NOMO-1 treated with DMSO at 0.1 percent for 48 hours (cell line): ENCODE results near the gene MSANTD4.
"Not testable (repeated sequence)": the region's sequence is repeated elsewhere in the genome, so short reads cannot be mapped to it uniquely, and the experiment has no call there.

Experiments
- DNase-seq: peaks from one replicate; lab custom pipeline; 2025; ENCODE audit not compliant: unreplicated experiment; lab: John Stamatoyannopoulos, UW

Gene MSANTD4

DNA sequence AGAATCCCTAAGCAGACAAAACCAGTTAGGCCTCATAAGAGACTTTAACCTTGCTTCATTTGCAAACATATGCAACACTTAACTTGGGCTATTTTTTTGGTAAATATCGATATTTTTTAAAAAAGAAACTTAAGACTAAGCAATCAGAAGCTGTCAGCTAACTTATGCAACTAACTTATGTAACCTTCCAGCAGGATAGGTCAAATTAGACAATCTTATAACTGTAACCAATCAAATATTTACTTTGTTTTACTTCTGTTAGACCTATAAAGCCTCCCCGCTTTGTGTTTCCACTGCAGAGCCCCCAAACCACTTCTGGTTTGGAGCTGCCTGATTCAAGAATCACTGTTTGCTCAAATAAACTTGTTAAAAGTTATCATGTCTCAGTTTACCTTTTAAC is 8.0 kb downstream of the MSANTD4 start:
- DNase-seq, result no peak

GRCh38 chr11:106012744-106013143 is 9.3 kb downstream of the MSANTD4 start:
- DNase-seq, result no peak

- no peak for DNase-seq
Observed at GRCh38 chr11:106011481-106011880, 10.6 kb downstream of the MSANTD4 start.

DNA sequence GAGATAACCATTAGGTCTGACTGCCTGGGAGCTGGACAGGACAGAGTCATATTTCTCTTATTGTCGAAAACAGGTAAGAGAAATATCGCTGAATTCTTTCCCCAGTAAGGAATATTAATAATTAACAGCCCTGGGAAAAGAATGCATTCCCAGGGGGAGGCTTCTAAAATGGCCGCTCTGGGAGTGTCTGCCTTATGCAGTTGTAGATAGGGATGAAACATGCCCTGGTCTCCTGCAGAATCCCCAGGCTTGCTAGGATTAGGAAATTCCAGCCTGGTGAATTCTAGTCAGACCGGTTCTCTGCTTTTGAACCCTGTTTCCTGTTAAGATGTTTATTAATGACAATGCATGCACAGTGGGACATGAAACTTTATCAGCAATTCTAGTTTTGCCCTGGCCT is 18.9 kb downstream of the MSANTD4 start:
- not testable (repeated sequence) for DNase-seq

- DNase-seq, result no peak
Observed at GRCh38 chr11:106001304-106002012, 20.6 kb downstream of the MSANTD4 start.

DNA sequence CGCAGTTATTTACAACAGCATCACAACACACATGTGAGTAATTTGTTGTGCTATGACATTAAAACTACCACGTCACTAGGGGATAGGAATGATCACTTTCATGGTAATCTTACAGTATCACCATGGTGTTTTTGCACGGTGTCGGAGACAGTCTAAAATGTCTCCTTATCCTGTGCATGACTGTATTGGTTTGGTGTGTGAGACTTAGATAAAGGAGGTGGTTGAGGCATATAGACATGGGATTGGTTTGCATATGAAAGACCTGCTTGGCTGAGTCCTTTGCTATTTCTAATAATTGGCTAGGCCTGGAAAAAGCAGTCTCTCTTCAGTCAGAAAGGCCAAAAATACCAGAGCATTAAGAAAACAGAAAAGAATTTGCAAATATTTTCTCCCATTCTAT is 30.2 kb downstream of the MSANTD4 start:
- no peak for DNase-seq

DNA sequence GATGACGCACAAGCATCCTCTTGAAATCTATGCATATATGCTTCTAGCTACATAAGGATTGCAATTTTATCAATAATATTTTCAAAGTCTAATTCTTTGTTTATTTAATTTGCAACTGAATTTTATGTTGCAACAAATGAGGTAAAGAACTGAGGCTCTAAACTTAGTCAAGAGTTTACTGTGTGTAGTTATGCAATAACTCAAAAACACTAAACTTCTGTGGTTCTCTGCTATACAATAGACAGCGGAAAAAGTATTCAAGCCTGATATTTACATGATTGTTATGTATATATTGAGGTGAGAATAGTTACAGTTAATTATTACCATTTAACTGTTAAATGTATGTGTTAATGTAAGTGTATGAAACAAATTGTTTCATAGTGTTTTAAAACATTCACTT is 32.9 kb downstream of the MSANTD4 start:
- DNase-seq, result no peak

GRCh38 chr11:105988197-105988596 is 33.8 kb downstream of the MSANTD4 start:
- no peak for DNase-seq

DNA sequence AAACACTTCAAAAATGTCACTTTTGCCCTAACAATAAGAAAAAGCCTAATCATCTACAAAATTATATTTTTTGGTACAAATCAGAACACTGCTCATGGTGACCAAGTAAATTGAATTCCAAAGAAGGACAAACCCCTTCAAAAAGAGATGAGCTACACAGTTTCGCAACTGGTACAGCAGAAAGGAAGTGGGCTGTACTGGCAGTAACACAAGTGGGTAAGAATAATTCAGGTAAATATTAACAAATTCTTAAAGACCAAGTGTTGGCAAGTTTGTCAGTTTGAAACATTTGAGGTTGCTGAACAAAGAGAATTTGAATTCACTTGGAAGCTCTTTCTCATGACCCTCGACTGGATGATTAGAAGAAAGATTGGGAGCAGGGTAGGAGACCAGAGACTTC is 35.5 kb downstream of the MSANTD4 start:
- no peak for DNase-seq

- no peak for DNase-seq
Observed at GRCh38 chr11:105979997-105980703, 41.9 kb downstream of the MSANTD4 start.

GRCh38 chr11:105975128-105975527 is 46.9 kb downstream of the MSANTD4 start:
- no peak for DNase-seq

- no peak for DNase-seq
Observed at GRCh38 chr11:105969756-105970155, 52.3 kb downstream of the MSANTD4 start.

GRCh38 chr11:105968021-105968697 is 53.9 kb downstream of the MSANTD4 start:
- no peak for DNase-seq

DNA sequence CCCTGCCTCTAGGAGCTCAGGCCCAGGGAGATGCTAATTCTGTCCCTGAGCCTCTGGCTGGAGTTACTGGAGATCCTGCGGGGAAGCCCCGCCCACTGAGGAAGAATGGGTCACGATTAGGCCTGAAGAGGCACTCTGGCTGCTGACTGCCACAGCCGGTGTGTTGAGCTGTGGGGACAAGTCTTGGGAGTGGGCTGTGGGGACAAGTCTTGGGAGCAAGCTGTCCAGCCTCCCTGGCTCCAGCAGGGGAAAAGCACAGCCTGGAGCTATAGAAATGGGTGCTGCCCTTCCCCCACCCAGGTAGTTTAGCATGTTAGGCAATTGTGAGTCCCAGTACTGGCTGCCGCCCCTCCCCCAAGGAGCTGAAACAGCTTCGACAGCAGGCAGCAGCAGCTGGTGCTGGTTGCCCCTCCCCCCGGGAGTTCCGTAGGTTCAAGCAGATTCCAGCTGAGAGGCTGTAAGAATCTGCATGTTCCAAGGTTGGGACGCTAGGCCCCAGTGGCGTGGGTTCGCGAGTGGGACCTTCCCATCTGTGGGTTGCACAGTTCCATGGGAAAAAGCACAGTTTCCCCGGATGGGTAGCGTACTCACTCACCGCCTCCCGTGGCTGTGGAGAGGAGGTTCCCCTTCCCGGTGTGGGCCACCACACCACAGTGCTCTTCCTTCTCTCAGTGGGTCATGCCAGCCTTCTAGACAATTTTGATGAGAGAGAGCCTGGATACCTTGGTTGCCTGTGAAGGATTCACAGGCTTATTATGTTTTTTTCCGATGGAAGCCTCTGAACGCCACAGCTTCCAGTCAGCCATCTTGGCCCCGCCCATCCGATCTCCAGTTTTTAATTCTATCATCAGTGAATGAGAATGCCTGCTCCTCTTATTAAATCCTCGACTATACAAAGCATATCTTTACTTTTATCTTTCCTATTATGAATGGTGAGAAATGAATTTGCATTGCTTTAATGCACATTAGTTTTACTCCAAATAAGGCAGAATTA is 61.5 kb downstream of the MSANTD4 start:
- DNase-seq, result no peak
